Measurements from ENCODE around the gene PARN.

DNA sequence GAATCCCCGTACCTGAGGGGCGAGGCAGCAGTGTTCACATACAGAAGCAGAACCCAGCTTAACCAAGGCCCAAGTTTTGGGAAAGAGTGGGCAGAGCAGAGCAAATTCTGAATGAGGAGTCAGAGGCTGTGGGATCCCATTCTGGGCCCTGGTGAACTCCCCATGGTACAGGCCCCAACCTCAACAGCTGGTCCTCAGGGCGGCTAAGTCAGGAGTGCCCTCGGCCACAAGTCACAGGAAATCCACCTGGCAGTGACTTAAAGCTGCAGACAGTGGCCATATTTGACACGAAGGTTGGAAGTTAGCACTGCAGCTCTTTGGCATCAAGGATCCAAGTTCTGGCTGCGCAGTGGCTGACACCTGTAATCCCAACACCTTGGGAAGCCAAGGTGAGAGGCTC is 237.1 kb downstream of the PARN start:
- TF ChIP-seq, protein P1, sequence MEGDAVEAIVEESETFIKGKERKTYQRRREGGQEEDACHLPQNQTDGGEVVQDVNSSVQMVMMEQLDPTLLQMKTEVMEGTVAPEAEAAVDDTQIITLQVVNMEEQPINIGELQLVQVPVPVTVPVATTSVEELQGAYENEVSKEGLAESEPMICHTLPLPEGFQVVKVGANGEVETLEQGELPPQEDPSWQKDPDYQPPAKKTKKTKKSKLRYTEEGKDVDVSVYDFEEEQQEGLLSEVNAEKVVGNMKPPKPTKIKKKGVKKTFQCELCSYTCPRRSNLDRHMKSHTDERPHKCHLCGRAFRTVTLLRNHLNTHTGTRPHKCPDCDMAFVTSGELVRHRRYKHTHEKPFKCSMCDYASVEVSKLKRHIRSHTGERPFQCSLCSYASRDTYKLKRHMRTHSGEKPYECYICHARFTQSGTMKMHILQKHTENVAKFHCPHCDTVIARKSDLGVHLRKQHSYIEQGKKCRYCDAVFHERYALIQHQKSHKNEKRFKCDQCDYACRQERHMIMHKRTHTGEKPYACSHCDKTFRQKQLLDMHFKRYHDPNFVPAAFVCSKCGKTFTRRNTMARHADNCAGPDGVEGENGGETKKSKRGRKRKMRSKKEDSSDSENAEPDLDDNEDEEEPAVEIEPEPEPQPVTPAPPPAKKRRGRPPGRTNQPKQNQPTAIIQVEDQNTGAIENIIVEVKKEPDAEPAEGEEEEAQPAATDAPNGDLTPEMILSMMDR (IDR thresholded peaks at IDR 0.05), result no peak
- TF ChIP-seq POLR2AphosphoS5 (IDR thresholded peaks at IDR 0.05) (no peak), POLR2A (IDR thresholded peaks at IDR 0.05) (no peak)

All from prostate gland (tissue), 2 donors.